Measurements from ENCODE around the gene LDHA.

Gene LDHA

DNA sequence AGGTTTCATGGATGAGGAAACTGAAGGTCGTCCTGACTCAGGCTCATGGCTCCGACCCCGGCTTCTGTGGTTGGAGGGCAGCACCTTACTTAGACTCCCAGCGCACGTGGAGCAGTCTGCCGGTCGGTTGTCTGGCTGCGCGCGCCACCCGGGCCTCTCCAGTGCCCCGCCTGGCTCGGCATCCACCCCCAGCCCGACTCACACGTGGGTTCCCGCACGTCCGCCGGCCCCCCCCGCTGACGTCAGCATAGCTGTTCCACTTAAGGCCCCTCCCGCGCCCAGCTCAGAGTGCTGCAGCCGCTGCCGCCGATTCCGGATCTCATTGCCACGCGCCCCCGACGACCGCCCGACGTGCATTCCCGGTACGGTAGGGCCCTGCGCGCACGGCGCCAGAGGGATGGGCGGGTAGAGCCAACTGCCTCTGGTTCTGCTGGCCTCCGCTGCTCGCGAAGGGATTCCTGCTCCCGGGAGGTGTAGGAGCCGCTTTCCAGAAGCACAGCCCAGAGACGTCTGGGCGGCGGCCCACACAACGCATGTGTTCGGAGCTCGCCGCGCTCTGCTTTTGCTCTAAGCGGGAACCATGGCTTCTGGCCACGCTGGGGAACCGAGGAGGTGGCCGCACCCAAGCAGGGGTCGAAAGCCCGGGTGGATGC is at the start of gene LDHA:
Gene LDHA, plus strand, starts transcription at position 289 of the 653 bp plus-strand sequence. CDS start 2,280 bp downstream, outside the sequence.
- peaks cover 73% of the 10 kb centered on the region for H3K4me1 Mint-ChIP-seq
- H3K4me3 Mint-ChIP-seq = peak within 1 kb of the TSS; percentile 99 to 100
- H3K27me3 Mint-ChIP-seq = no peaks in the 10 kb centered on the region
- peak within 1 kb of the TSS; percentile 97 to 99 for H3K27ac Mint-ChIP-seq
- ATAC-seq (peak; percentile 86), DNase-seq (peak; percentile 97 to 98)
- H3K9me3 Mint-ChIP-seq = no peaks in the 10 kb centered on the region

- no peak overlapping the region for H3K27ac Mint-ChIP-seq
- H3K27me3 Mint-ChIP-seq = no peaks in the 10 kb centered on the region
- DNase-seq = no peak
- no peaks in the 10 kb centered on the region for H3K9me3 Mint-ChIP-seq
- no peak overlapping the region for H3K4me3 Mint-ChIP-seq
- no peaks in the 10 kb centered on the region for H3K4me1 Mint-ChIP-seq
- no peak for ATAC-seq
Measured at GRCh38 chr11:18347471-18348125, 46.8 kb upstream of the LDHA start.

GRCh38 chr11:18352581-18352980 is 41.8 kb upstream of the LDHA start:
- H3K4me3 Mint-ChIP-seq = no peak overlapping the region
- no peak for ATAC-seq
- no peaks in the 10 kb centered on the region for H3K9me3 Mint-ChIP-seq
- H3K27me3 Mint-ChIP-seq = no peaks in the 10 kb centered on the region
- DNase-seq = no peak
- H3K4me1 Mint-ChIP-seq = no peaks in the 10 kb centered on the region
- no peak overlapping the region for H3K27ac Mint-ChIP-seq

GRCh38 chr11:18358646-18359045 is 35.7 kb upstream of the LDHA start:
- Mint-ChIP-seq H3K9me3 (no peaks in the 10 kb centered on the region), H3K27me3 (no peaks in the 10 kb centered on the region), H3K27ac (no peak overlapping the region), H3K4me3 (no peak overlapping the region), H3K4me1 (no peaks in the 10 kb centered on the region)
- no peak for DNase-seq
- no peak for ATAC-seq

GRCh38 chr11:18361154-18361553 is 33.2 kb upstream of the LDHA start:
- ATAC-seq (no peak), DNase-seq (no peak)
- no peak overlapping the region for H3K27ac Mint-ChIP-seq

DNA sequence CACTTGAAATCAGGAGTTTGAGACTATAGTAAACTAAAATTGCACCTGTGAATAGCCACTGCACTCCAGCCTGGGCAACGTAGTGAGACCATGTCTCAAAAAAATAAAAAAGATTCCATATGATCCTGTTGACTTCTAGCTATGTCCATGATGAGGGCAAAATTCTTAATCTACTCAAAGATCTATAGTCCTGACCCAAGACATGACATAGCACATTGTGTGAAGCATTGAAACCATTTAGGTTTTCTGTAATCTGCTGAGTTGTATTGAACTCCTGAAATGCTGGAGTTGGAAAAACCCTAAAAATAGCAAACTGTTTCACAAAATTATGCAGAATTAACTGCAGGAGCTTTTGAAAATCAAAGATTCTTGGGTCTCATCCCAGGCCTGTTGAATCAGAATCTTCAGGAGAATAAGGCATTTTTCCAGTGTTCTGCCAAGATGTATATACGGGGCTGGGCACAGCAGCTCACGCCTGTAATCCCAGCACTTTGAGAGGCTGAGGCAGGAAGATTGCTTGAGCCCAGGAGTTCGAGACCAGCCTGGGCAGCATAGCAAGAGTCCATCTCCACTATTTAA is 29.8 kb upstream of the LDHA start:
- H3K4me3 Mint-ChIP-seq = no peak overlapping the region
- no peak for DNase-seq
- ATAC-seq = no peak
- H3K9me3 Mint-ChIP-seq = no peaks in the 10 kb centered on the region
- H3K27me3 Mint-ChIP-seq = no peaks in the 10 kb centered on the region
- H3K4me1 Mint-ChIP-seq = no peaks in the 10 kb centered on the region
- H3K27ac Mint-ChIP-seq = no peak overlapping the region

More at GRCh38 chr11:18361154-18361553, 33.2 kb upstream of the LDHA start:
- Mint-ChIP-seq H3K4me1 (no peaks in the 10 kb centered on the region), H3K4me3 (no peak overlapping the region), H3K9me3 (no peaks in the 10 kb centered on the region), H3K27me3 (no peaks in the 10 kb centered on the region)

GRCh38 chr11:18365741-18366140 is 28.6 kb upstream of the LDHA start:
- H3K4me3 Mint-ChIP-seq = no peak overlapping the region
- ATAC-seq = no peak
- DNase-seq = no peak
- no peaks in the 10 kb centered on the region for H3K4me1 Mint-ChIP-seq
- H3K9me3 Mint-ChIP-seq = no peaks in the 10 kb centered on the region
- H3K27ac Mint-ChIP-seq = no peak overlapping the region
- H3K27me3 Mint-ChIP-seq = no peaks in the 10 kb centered on the region

- H3K4me1 Mint-ChIP-seq = no peaks in the 10 kb centered on the region
- H3K27me3 Mint-ChIP-seq = no peaks in the 10 kb centered on the region
- ATAC-seq = no peak
- no peak overlapping the region for H3K4me3 Mint-ChIP-seq
- DNase-seq = no peak
- no peaks in the 10 kb centered on the region for H3K9me3 Mint-ChIP-seq
- H3K27ac Mint-ChIP-seq = no peak overlapping the region
Measured at GRCh38 chr11:18366286-18366685, 28.1 kb upstream of the LDHA start.

DNA sequence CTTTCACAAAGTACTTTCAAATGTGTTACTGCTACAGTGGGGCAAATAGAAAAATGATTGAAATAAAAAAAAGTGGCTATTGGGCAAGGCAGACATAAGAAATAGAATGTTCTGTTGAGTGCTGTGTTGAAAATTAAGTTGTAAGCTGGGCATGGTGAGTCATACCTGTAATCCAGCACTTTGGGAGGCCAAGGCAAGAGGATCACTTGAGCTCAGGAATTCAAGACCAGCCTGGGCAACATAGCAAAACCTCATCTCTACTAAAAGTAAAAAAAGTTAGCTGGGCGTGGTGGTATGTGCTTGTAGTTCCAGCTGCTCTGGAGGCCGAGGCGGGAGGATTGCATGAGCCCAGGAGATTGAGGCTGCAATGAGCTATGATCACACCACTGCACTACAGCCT is 26.9 kb upstream of the LDHA start:
- ATAC-seq (no peak), DNase-seq (no peak)
- Mint-ChIP-seq H3K4me1 (no peaks in the 10 kb centered on the region), H3K27ac (no peak overlapping the region), H3K9me3 (no peaks in the 10 kb centered on the region), H3K27me3 (no peaks in the 10 kb centered on the region), H3K4me3 (no peak overlapping the region)

DNA sequence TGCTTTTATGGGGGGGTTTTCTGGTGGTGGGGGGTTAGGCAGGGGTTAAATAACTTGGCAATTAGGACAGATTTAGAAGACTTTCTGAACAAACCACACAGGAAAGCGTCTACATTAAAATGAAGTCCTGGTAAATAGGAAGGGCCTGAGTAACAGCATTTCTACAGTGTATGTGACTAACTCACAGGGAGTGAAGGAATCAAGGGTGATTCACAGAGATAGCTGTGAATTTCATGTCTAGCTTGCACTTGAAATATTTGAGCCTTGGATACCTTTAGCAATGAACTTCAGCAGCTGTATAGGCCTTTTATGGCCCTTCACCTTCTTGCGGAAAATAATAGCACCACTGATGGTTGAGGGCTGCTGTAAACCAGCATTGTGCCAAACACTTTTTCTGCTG is 26.1 kb upstream of the LDHA start:
- H3K4me3 Mint-ChIP-seq = no peak overlapping the region
- H3K9me3 Mint-ChIP-seq = no peaks in the 10 kb centered on the region
- H3K27ac Mint-ChIP-seq = no peak overlapping the region
- H3K27me3 Mint-ChIP-seq = no peaks in the 10 kb centered on the region
- ATAC-seq (no peak), DNase-seq (no peak)
- no peaks in the 10 kb centered on the region for H3K4me1 Mint-ChIP-seq

- Mint-ChIP-seq H3K4me3 (no peak overlapping the region), H3K4me1 (no peaks in the 10 kb centered on the region), H3K27me3 (no peaks in the 10 kb centered on the region), H3K27ac (no peak overlapping the region), H3K9me3 (no peaks in the 10 kb centered on the region)
- DNase-seq = no peak
- no peak for ATAC-seq
Measured at GRCh38 chr11:18369398-18369797, 25.0 kb upstream of the LDHA start.

DNA sequence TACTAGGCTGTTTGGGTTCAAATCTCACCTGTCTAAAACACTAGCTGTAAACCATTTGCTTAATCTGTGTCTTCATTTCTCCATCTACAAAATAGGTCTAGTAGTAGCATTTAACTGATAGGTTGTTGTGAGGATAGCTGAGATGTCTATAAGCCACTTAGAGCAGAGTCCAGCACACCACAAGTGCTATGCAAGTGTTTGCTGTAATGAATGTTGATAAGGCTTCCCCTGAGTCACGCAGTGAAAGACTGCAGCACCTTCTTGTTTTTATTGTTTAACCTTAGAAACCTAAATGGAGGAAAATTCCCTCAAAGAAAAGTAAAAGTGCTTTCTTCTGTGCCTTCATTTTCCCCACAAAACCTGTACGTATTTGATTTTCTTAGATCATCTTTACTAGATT is 23.1 kb upstream of the LDHA start:
- no peaks in the 10 kb centered on the region for H3K4me1 Mint-ChIP-seq
- no peaks in the 10 kb centered on the region for H3K9me3 Mint-ChIP-seq
- peak overlapping the region in 1 of 2 donors; percentile 95 for H3K27ac Mint-ChIP-seq
- ATAC-seq = no peak
- DNase-seq = no peak
- H3K4me3 Mint-ChIP-seq = no peak overlapping the region
- H3K27me3 Mint-ChIP-seq = no peaks in the 10 kb centered on the region

DNA sequence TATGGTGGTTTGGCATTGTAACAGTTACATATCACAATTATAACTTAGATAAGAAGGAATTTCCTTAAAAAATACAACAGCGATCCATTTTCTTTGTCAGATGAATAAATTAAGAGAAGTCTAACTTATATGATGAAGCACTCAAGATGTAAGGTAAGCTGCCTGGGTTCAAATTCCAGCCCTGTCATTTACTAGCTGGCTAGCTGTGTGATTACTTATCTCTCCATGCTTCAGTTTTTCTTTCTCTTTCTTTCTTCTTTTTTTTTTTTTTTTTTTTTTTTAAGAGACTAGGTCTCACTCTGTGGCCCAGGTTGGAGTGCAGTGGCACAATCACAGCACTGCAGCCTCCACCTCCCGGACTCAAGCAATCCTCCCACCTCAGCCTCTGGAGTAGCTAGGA is 22.2 kb upstream of the LDHA start:
- no peak for ATAC-seq
- no peaks in the 10 kb centered on the region for H3K4me1 Mint-ChIP-seq
- H3K9me3 Mint-ChIP-seq = no peaks in the 10 kb centered on the region
- H3K4me3 Mint-ChIP-seq = no peak overlapping the region
- no peak overlapping the region for H3K27ac Mint-ChIP-seq
- H3K27me3 Mint-ChIP-seq = no peaks in the 10 kb centered on the region
- DNase-seq = no peak

DNA sequence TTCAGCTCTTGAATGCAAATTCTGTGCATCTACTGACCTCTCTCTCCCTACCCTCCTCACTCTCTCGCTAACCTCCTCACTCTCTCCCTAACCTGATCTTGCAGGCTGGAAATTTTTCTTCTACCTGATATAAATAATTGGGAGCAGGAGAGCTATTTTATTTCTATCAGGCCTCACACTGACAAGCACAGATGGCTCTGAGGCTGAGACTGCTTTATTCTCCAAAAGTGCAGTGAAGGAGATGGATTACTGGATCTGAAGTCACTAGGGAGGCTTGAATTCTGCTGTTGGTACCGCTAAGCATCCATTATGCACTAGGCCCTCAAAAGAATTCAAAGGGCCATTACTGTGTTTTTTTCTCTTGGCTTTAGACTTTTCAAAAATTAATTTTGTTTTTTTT is 19.4 kb upstream of the LDHA start:
- ATAC-seq (no peak), DNase-seq (no peak)
- Mint-ChIP-seq H3K27me3 (no peaks in the 10 kb centered on the region), H3K27ac (no peak overlapping the region), H3K4me3 (no peak overlapping the region), H3K4me1 (no peaks in the 10 kb centered on the region), H3K9me3 (no peaks in the 10 kb centered on the region)

DNA sequence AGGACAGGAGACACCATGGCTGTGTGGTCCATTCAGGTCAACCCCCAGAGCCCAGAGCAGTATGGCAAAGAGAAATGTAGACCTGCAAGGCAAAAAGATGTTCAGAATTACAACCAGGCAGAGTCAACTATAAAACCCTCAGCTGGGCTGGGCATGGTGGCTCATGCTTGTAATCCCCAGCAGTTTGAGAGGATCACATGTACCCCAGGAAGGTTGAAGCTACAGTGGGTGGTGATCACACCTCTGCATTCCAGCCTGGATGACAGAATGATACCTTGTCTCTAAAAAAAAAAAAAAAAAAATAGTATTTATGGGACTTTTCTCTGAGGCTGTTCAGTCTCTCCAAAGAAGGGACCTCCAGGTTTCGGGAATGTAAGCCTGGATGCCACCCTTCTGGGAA is 18.4 kb upstream of the LDHA start:
- H3K4me3 Mint-ChIP-seq = no peak overlapping the region
- H3K27ac Mint-ChIP-seq = no peak overlapping the region
- ATAC-seq (no peak), DNase-seq (no peak)
- no peaks in the 10 kb centered on the region for H3K9me3 Mint-ChIP-seq
- no peaks in the 10 kb centered on the region for H3K27me3 Mint-ChIP-seq
- H3K4me1 Mint-ChIP-seq = no peaks in the 10 kb centered on the region

DNA sequence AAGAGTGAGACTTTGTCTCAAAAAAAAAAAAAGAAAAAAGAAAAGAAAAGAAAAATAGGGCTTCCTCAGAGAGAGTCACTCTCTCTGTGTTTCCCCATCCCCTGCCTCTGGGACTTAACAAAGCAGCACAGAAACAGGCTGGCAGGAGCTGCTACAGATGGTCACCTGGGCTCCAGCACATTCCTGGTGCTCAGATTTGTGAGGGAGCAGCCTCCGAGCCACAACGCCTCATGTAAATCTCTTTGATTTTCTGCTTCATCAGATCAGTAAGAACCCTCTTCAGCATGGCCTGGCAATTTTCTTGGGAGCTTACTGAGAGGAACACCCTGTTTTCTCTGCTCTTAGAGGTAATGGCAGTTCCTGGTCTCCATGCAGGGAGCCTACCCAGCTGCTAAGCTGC is 15.2 kb upstream of the LDHA start:
- Mint-ChIP-seq H3K9me3 (no peaks in the 10 kb centered on the region), H3K27ac (no peak overlapping the region), H3K27me3 (no peaks in the 10 kb centered on the region)

More for the DNA sequence above, 15.2 kb upstream of the LDHA start:
- H3K4me3 Mint-ChIP-seq = no peak overlapping the region
- ATAC-seq (no peak), DNase-seq (no peak)
- H3K4me1 Mint-ChIP-seq = peaks cover 19% of the 10 kb centered on the region

All from stimulated activated naive CD8-positive, alpha-beta T cell treated with anti-CD3 and anti-CD28 coated beads, Interleukin-15, amount 100 ng/mL, for 72 hours (primary cell).